GM12864 (cell line): ENCODE results near the gene DEUP1.

Experiments used
- DNase-seq: peaks from one replicate; pipeline ENCODE4 v3.0.0-alpha.2; 2011; ENCODE audit warnings: low read depth
- H3K4me3 ChIP-seq: 2 replicates; pipeline ENCODE4 v1.5.1; 2011; ENCODE audit warnings: mild to moderate bottlenecking, low read depth, low read length, control low read depth
- TF ChIP-seq, protein P1 (sequence below): IDR thresholded peaks from 2 replicates; pipeline ENCODE4 v1.5.1; 2011; ENCODE audit warnings: low read depth, mild to moderate bottlenecking, moderate library complexity, low read length, control low read depth, inconsistent platforms; ENCODE audit errors: missing control alignments

DEUP1 gene

DNA sequence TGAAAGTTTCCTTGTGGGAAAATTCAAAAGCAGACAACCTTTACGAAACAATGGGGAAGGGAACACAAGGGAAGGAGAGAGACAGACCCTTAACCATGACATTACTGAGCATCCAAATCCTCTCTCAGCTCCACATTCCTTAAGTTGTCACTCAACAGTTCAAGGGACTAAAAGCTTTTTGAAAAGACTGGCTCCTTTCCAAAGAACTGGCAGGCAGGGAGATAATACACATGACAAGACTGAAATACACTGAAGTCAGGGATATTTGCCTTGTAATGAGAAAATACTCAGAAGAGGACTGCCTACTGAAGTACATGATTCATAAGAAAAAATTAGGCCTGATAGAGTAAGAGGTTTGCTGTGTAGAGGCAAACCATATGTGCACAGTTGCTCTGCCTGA lies 143.6 kb downstream of the DEUP1 start:
- DNase-seq, result no peak
- no peak overlapping the region for H3K4me3 ChIP-seq
- TF ChIP-seq, protein P1, sequence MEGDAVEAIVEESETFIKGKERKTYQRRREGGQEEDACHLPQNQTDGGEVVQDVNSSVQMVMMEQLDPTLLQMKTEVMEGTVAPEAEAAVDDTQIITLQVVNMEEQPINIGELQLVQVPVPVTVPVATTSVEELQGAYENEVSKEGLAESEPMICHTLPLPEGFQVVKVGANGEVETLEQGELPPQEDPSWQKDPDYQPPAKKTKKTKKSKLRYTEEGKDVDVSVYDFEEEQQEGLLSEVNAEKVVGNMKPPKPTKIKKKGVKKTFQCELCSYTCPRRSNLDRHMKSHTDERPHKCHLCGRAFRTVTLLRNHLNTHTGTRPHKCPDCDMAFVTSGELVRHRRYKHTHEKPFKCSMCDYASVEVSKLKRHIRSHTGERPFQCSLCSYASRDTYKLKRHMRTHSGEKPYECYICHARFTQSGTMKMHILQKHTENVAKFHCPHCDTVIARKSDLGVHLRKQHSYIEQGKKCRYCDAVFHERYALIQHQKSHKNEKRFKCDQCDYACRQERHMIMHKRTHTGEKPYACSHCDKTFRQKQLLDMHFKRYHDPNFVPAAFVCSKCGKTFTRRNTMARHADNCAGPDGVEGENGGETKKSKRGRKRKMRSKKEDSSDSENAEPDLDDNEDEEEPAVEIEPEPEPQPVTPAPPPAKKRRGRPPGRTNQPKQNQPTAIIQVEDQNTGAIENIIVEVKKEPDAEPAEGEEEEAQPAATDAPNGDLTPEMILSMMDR, result no peak

DNA sequence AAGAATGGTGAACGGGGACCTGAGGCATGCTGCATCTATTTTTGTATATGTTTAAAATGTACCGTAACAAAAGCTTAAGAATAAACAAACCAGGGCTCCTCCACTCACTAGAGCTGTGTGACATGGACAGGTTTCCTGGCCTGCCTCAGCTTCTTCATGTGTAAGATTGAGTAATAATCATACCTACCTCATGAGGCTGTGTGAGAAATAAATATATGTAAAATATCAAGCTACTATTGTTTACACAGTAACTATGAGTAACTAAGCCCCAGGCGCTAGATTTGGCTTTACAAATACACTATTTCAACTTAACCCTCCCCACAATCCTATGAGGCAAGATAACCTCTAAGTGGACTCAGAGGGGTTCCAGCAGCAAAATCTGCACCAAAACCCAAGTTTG lies 146.3 kb downstream of the DEUP1 start:
- no peak overlapping the region for H3K4me3 ChIP-seq
- TF ChIP-seq, protein P1, result no peak
- DNase-seq, result no peak

DNA sequence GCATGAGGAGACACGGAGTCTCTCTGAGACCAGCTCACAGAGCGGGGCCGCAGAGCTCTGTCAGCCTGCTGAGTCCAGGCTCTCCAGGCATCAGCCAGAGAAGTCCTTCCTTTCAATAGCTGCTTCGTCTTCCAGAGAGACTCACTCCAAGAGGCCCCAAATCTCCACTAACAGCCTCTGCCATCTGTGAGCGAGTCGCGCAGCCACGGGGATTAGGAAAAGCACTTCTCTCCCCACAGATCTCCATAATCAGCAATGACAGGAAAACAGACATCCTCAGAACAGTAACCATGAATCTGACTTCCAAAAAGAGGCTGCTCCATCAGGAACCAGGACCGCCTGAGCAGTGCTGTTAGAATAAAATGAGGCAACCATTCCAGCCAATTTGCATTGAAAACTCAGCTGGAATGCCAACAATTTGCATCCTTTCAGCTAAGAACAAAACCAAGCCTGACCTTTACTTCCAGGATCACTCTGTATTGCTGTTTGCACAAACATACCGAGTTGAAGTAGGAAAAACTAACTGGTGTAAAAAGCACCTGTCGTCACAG lies 147.2 kb downstream of the DEUP1 start:
- no peak for DNase-seq
- no peak overlapping the region for H3K4me3 ChIP-seq
- TF ChIP-seq, protein P1, result no peak

DNA sequence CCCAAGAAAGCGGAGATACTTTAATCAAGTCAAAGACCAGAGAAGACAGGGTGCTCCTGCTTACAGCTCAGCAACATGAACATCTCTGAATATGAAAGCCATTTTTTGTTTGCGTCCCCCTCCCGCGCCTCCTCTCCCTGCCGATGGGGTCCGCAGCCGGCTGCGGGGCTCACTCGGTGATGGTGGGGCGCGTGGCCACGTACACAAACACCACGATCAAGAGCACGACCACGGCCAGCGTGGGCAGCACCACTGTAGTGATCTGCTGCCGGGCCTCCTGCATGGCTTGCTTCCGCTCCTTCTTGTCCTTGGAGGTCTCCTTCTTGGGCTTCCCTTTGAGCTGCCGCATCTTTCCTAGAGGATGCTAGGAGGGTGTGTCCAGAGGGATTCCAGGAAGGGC lies 148.3 kb downstream of the DEUP1 start:
- TF ChIP-seq, protein P1, result no peak
- no peak overlapping the region for H3K4me3 ChIP-seq
- no peak for DNase-seq

DNA sequence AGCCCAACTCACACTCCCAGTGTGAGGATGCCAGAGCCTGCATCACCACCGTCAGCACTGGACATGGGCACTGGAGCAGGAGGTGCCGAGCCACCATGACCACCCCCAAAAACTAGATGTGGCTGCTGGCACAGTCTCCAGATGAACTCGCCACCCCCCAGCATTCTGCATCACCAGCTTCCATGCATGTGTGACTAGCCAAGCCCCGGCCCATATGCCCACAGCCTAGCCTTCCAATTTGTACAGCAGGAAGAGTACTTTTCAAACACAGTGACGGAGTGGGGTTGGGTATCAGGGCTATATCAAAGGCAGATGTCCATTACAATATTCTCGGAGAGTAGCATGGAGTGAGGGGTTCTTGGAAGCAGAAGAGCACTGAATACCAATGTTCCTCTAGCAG lies 149.7 kb downstream of the DEUP1 start:
- no peak overlapping the region for H3K4me3 ChIP-seq
- TF ChIP-seq, protein P1, result no peak
- no peak for DNase-seq

DNA sequence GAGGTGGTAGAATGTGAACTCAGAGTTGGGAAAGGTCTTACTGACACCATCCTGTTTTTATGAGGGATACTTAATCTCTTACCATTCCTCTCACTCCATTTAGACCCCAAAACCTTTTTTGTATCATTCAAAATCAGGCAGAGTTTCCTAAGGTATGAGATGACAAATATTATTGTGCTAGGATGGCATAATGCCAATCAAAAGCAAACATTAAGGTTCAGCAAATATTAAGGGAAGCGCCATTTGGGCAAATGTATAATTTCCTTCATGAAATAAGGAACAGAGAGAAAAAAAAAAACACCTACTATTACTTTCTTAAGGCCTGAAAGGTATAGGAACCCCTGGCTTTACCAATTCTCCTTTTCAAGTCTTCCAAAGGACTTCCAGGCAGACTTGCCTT lies 150.2 kb downstream of the DEUP1 start:
- DNase-seq, result no peak
- H3K4me3 ChIP-seq, result no peak overlapping the region
- TF ChIP-seq, protein P1, result no peak

DNA sequence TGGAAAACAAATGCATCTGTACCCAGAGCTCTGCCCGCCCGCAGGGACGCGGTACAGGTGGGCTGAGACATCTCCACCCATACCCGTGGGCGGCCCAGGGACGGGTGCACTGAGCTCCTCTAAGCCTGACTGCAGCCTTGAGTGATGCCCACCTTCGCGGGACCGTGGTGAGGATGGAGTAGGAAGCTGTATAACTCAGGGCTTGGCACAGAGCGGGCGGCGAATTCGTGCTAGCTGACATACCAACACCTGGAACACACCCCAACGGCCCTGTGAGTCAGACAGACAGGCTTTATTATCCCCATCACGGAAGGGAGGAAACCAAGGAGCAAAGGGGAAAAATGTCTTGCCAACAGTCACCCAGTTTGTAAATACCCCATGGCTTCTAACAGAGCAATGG lies 150.7 kb downstream of the DEUP1 start:
- no peak overlapping the region for H3K4me3 ChIP-seq
- DNase-seq, result no peak
- TF ChIP-seq, protein P1, result no peak
